HG02623 (cell line): ENCODE measurements around the gene ZSWIM3.
"Not testable (repeated sequence)": the region's sequence is repeated elsewhere in the genome, so short reads cannot be mapped to it uniquely, and the experiment has no call there.

Experiments used
- ATAC-seq: cut with Tn5 transposase; IDR thresholded peaks from one replicate; pipeline ENCODE4 v1.9.1; 2021; ENCODE audit warnings: moderate library complexity; ENCODE audit not compliant: unreplicated experiment

ZSWIM3 gene

DNA sequence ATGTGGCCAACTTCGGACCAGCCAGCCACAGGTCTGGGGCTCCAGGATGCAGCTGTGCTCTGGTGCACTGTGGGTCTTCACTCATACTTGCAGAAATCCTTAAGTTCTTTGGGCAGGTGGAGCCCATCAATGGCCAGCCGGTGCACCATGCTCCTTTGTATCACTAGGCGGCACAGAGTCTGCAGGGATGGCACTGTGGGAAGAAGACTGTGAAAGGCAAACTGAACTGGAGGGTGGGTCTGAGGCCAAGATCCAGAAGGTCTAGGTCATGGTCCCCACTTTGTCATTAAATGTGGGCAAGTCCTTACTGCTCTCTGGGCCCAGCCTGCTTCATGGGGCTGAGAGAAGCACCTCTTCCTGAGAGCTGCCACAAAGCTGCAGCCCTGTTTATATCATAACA, 31.3 kb downstream of the ZSWIM3 start:
- no peak for ATAC-seq

DNA sequence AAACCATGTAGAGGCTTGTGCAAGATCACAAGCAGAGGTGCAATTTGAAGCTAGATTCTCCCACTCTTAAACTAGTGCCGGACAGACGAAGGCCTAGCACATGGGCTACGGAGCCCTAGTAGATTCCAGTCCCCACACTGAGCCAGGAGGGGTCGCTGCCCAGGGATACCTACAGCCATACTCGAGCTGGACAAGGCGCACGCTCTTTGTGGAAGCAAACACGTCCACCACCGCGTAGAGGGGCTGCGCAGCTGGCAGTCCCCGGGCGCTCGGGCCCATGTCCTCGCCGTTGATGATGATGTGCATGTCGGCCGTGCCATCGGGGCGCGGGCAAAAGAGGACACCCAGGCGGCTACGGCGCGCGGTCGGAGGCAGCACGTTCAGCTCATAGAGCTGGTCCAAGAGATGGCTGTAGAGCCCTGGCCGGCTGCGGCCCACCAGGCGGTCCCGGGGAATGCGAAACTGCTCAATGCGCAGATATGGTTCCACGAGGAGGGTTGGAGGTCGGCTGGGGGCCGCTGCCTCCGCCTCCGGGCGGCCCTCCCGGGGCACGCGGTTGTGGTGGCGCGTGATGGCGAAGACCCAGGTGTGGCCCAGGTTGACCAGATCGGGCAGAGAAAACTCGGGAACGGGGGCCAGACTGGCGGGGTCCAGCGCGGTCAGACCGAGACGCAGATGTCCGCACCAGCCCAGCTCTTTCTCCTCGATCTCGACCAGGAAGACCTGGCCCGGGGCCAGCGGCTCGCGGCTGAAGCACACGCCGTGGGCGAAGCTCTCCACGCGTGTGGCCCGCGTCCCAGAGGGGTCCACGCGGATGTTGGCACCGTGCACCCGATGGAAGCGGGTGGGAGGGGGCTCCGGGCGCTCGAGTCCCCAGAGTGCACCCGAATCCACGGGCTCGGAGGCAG, 32.9 kb downstream of the ZSWIM3 start:
- ATAC-seq, result no peak

GRCh38 chr20:45890985-45891983, 33.9 kb downstream of the ZSWIM3 start, which contains the start of the genes CTSA and NEURL2:
CTSA (plus strand) TSS chr20:45891335; CDS start chr20:45891569, 234 bp downstream.
NEURL2 (minus strand) TSS chr20:45891208; CDS start chr20:45890991, 217 bp downstream.
- ATAC-seq, result peak; percentile 81

- no peak for ATAC-seq
Observed at GRCh38 chr20:45892049-45892825, 34.8 kb downstream of the ZSWIM3 start.

GRCh38 chr20:45892828-45893500, 35.5 kb downstream of the ZSWIM3 start:
- no peak for ATAC-seq

DNA sequence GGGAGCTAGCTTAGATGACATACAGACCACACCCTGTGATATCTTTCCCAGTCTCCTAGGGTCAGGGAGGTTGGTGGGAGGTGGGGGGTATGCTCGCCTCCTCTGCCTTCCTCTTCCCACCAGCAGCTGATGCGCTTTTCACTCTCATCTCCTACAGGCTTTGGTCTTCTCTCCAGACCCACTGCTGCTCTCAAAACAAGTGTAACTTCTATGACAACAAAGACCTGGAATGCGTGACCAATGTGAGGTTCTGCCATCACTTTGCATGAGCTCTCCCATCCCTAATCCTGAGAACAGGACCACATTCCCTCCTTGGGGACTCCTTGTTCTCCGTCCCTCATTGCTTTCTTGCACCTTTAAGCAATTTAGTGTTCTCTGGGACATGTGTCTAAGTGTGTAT, 36.4 kb downstream of the ZSWIM3 start:
- no peak for ATAC-seq

DNA sequence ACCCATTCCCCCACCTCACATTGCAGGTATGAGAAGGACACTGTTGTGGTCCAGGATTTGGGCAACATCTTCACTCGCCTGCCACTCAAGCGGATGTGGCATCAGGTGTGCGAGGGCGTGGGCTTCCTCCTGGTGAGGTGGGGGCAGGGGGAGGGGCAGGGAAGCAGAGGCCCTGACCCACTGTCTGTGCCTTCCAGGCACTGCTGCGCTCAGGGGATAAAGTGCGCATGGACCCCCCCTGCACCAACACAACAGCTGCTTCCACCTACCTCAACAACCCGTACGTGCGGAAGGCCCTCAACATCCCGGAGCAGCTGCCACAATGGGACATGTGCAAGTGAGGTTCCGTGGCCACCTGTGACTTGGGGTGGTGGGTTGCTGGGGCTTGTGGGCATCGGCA, 37.4 kb downstream of the ZSWIM3 start:
- ATAC-seq, result no peak

DNA sequence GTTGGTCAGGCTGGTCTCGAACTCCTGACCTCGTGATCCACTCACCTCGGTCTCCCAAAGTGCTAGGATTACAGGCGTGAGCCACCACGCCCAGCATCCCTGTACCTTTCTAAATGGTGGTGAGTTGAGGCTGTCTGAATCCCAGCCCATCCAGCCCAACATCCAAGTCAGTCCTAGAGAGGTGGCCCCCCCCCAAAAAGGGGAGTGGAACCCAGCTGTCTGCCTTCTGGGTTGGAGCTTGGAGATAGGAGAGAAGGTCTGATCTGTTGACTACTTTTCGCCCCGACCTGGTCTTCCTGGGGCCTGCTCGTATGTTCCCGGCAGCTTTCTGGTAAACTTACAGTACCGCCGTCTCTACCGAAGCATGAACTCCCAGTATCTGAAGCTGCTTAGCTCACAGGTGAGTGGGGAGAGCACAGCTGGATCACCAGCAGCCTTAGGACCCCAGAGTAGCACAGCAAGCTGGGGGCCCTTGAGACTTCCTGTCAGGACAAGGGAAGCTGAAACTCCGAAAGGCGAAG, 39.3 kb downstream of the ZSWIM3 start:
- ATAC-seq, result no peak

DNA sequence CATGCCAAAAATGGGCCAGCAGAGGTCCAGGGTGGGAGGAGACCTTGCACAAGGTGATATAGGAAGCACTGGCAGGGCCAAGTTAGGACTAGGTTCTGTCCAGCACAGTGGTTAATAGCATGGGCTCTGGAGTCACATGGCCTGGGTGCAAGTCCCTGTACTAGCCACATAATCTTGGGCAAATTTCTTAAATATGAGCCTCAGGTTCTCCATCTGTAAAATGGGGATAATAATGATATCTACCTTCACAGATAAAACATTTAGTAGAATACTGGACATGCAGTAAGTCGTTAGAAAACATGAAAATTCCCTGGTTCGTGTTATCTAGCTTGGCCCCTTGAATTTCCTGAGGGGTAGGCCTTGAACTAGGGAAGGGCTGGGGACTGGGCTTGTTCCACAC, 39.9 kb downstream of the ZSWIM3 start:
- no peak for ATAC-seq

DNA sequence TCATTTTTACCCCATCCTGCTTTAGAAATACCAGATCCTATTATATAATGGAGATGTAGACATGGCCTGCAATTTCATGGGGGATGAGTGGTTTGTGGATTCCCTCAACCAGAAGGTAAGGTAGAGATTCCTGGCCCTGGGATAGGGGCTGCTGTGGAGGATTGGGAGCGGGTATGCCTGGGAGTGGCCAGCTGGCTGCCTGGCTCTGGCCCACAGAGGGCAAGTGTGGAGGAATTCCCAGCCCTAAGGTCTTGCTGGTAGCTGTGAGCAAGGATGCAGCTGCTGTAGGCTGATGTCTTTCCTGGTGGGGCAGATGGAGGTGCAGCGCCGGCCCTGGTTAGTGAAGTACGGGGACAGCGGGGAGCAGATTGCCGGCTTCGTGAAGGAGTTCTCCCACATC, 40.3 kb downstream of the ZSWIM3 start:
- no peak for ATAC-seq

DNA sequence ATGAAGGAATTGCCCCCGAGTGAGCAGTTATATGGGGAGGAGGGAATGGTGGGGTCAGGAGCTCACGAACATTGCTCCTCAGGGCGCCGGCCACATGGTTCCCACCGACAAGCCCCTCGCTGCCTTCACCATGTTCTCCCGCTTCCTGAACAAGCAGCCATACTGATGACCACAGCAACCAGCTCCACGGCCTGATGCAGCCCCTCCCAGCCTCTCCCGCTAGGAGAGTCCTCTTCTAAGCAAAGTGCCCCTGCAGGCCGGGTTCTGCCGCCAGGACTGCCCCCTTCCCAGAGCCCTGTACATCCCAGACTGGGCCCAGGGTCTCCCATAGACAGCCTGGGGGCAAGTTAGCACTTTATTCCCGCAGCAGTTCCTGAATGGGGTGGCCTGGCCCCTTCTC, 40.9 kb downstream of the ZSWIM3 start:
- ATAC-seq, result no peak

DNA sequence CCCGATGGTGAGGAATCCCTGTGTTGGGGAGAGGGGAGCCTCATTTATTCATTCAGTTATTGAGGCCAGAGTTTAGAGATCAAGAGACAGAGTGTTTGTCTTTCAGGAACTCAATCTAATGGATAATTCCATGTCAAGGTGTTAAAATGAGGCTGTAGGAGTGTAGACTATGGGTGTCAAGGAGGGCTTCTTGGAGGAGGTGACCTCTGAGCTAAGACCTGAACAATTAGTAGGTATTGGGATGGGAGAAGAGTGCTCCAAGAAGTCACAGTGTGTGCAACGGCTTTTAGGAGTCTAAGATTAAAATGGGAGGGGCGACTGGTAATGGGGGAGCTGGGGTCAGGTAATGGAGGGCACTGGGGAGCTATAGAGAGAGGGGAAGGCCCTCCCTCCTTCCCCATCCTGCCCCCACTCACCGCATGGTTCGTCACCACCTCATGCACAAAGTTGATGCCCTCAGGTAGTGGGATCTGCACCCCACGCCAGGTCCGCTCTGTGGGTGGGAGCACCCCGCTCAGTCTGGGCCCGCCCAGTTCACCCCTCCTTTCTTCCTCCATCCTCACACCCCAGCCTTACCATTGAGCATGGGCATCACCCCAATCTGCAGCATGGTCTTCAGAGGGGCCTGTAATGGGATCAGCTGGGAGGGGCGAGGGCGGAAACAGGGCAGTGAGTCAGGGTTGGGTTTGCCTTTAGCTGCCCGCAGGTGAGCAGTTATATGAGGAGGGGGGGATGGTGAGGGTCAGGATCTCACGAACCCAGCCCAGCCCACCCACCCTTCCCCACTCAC, 41.8 kb downstream of the ZSWIM3 start:
- ATAC-seq, result no peak

DNA sequence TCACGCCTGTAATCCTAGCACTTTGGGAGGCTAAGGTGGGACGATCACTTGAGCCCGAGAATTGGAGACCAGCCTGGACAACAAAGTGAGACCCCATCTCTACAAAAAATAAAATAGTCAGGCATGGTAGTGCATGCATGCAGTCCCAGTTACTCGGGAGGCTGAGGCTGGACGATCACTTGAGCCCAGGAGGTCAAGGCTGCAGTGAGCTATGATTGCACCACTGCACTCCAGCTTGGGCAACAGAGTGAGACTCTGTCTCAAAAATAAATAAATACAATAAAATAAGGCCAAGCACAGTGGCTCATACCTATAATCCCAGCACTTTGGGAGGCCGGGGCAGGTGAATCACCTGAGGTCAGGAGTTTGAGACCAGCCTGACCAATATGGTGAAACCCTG, 43.9 kb downstream of the ZSWIM3 start:
- ATAC-seq, result not testable (repeated sequence)

DNA sequence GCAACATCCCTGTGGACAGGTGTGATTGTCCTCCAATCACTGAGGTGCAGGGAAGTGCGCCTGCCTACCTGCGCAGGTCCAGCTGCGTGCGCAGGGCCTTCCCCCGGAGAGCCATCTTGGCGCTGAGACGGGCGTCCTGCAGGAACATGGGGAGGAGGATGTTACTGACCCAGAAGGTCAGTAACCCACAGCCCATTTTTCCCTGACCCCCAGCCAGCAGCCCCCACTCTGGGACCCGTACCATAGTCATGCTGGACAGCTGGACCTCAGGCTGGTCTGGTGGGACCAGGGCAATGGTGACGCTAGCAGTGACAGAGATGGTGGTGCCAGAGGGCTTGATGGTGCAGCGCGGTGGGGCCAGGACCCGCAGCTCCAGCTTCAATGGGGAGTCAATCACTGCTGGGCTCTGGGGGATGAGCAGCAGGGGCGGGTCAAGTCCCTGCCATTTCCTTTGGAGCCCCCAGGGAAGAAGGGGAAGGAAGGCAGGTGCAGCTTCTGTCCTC, 44.8 kb downstream of the ZSWIM3 start:
- ATAC-seq, result no peak

- ATAC-seq, result no peak
Observed at GRCh38 chr20:45904583-45905504, 47.4 kb downstream of the ZSWIM3 start.

GRCh38 chr20:45905505-45906079, 48.2 kb downstream of the ZSWIM3 start:
- ATAC-seq, result no peak

- no peak for ATAC-seq
Observed at GRCh38 chr20:45907219-45907948, 50.0 kb downstream of the ZSWIM3 start.
